SK-N-SH treated with all-trans-retinoic acid at 6 μM for 48 hours (cell line): Measurements from ENCODE around the gene PPP2R1A.

ENCODE experiments used
- ATAC-seq: fragments of 200-7000 bp; cut with Tn5 transposase; 3 replicates; pipeline ENCODE4 v1.9.1; 2020; ENCODE audit warnings: mild to moderate bottlenecking, moderate library complexity
- BACH2 ChIP-seq: fragments of 250-450 bp; sonication (Bioruptor Pico); IDR thresholded peaks from 2 replicates; pipeline ENCODE4 v1.9.0; 2021; ENCODE audit warnings: mild to moderate bottlenecking, borderline replicate concordance
- CSDC2 ChIP-seq: fragments of 250-450 bp; sonication (Bioruptor Pico); IDR thresholded peaks from 2 replicates; pipeline ENCODE4 v1.5.0; 2020; ENCODE audit warnings: mild to moderate bottlenecking, moderate library complexity
- CSRNP3 ChIP-seq: fragments of 250-450 bp; sonication (Bioruptor Pico); IDR thresholded peaks from 2 replicates; pipeline ENCODE4 v1.5.1; 2021; ENCODE audit warnings: mild to moderate bottlenecking, moderate library complexity
- GLIS3 ChIP-seq: fragments of 250-450 bp; sonication (Bioruptor Pico); IDR thresholded peaks from 2 replicates; pipeline ENCODE4 v1.5.0; 2020; ENCODE audit warnings: mild to moderate bottlenecking, moderate library complexity
- ISL1 ChIP-seq: fragments of 250-450 bp; sonication (Bioruptor Pico); IDR thresholded peaks from 2 replicates; pipeline ENCODE4 v2.1.2; 2022; ENCODE audit warnings: mild to moderate bottlenecking, moderate library complexity
- PATZ1 ChIP-seq: fragments of 250-450 bp; sonication (Bioruptor Pico); IDR thresholded peaks from 2 replicates; pipeline ENCODE4 v1.8.0; 2020; ENCODE audit warnings: mild to moderate bottlenecking, moderate library complexity, borderline replicate concordance
- POU6F1 ChIP-seq: fragments of 250-450 bp; sonication (Bioruptor Pico); IDR thresholded peaks from 2 replicates; pipeline ENCODE4 v1.8.0; 2021; ENCODE audit warnings: low read depth, mild to moderate bottlenecking, moderate library complexity, borderline replicate concordance
- SNAI2 ChIP-seq: fragments of 250-450 bp; sonication (Bioruptor Pico); IDR thresholded peaks from 2 replicates; pipeline ENCODE4 v1.5.0; 2020; ENCODE audit warnings: mild to moderate bottlenecking, moderate library complexity
- TCF4 ChIP-seq: fragments of 250-450 bp; sonication (Bioruptor Pico); IDR thresholded peaks from 2 replicates; pipeline ENCODE4 v1.8.0; 2021; ENCODE audit warnings: mild to moderate bottlenecking, moderate library complexity, borderline replicate concordance
- TOX ChIP-seq: fragments of 250-450 bp; sonication (Bioruptor Pico); IDR thresholded peaks from 2 replicates; pipeline ENCODE4 v1.8.0; 2021; ENCODE audit warnings: mild to moderate bottlenecking, moderate library complexity, borderline replicate concordance
- TSHZ2 ChIP-seq: fragments of 250-450 bp; sonication (Bioruptor Pico); IDR thresholded peaks from 2 replicates; pipeline ENCODE4 v1.5.0; 2020; ENCODE audit warnings: mild to moderate bottlenecking, moderate library complexity
- ZC3H10 ChIP-seq: fragments of 250-450 bp; sonication (Bioruptor Pico); IDR thresholded peaks from 2 replicates; pipeline ENCODE4 v1.5.1; 2021; ENCODE audit warnings: mild to moderate bottlenecking, moderate library complexity
- ZFP3 ChIP-seq: fragments of 250-450 bp; sonication (Bioruptor Pico); IDR thresholded peaks from 2 replicates; pipeline ENCODE4 v1.5.0; 2020; ENCODE audit warnings: mild to moderate bottlenecking, moderate library complexity
- ZFP30 ChIP-seq: fragments of 450-650 bp; formaldehyde crosslinking; IDR thresholded peaks from 2 replicates; pipeline ENCODE4 v1.5.0; 2022; ENCODE audit warnings: mild to moderate bottlenecking, moderate library complexity
- ZNF70 ChIP-seq: fragments of 450-650 bp; formaldehyde crosslinking; IDR thresholded peaks from 2 replicates; pipeline ENCODE4 v1.5.0; 2020; ENCODE audit warnings: mild to moderate bottlenecking, moderate library complexity

PPP2R1A gene

GRCh38 chr19:52211203-52211602 lies 21.4 kb downstream of the PPP2R1A start:
- ATAC-seq, result no peak
- no peak for TF ChIP-seq TSHZ2 (CRISPR knock-in tag)
- no peak for TF ChIP-seq ISL1 (CRISPR knock-in tag)
- no peak for TF ChIP-seq TCF4 (CRISPR knock-in tag)
- TF ChIP-seq ZFP3 (CRISPR knock-in tag), result no peak
- TF ChIP-seq, all 23 proteins: peak for 0

- no peak for ATAC-seq
- TF ChIP-seq ZFP3 (CRISPR knock-in tag) (no peak), POU6F1 (no peak), CSRNP3 (no peak), GLIS3 (no peak), CSDC2 (CRISPR knock-in tag) (no peak), TSHZ2 (CRISPR knock-in tag) (no peak)
Measured at GRCh38 chr19:52211926-52212571, 22.2 kb downstream of the PPP2R1A start.

- TF ChIP-seq SNAI2, result no peak
- TF ChIP-seq POU6F1, result no peak
- TF ChIP-seq BACH2, result no peak
- no peak for TF ChIP-seq ZNF70 (CRISPR knock-in tag)
- no peak for TF ChIP-seq PATZ1 (CRISPR knock-in tag)
- no peak for TF ChIP-seq TOX
- TF ChIP-seq TSHZ2 (CRISPR knock-in tag), result no peak
- TF ChIP-seq ZC3H10 (CRISPR knock-in tag), result no peak
- TF ChIP-seq ISL1 (CRISPR knock-in tag), result no peak
- no peak for TF ChIP-seq ZFP30 (CRISPR knock-in tag)
- TF ChIP-seq ZFP3 (CRISPR knock-in tag), result no peak
- TF ChIP-seq, all 23 proteins: peak for 0
- ATAC-seq, result no peak
Measured at GRCh38 chr19:52212572-52213255, 22.9 kb downstream of the PPP2R1A start.
